HG03460 (cell line): ENCODE data around the gene SLC19A1.

Experiments
- ATAC-seq: cut with Tn5 transposase; IDR thresholded peaks from one replicate; pipeline ENCODE4 v1.9.1; 2021; ENCODE audit not compliant: unreplicated experiment

SLC19A1 gene

GRCh38 chr21:45457161-45457831 is 84.9 kb downstream of the SLC19A1 start:
- ATAC-seq = no peak

- no peak for ATAC-seq
Observed at GRCh38 chr21:45456584-45457160, 85.6 kb downstream of the SLC19A1 start.

GRCh38 chr21:45455674-45456583 is 86.3 kb downstream of the SLC19A1 start:
- ATAC-seq = no peak

- no peak for ATAC-seq
Observed at GRCh38 chr21:45454926-45455673, 87.1 kb downstream of the SLC19A1 start.

GRCh38 chr21:45454060-45454925 is 87.9 kb downstream of the SLC19A1 start:
- no peak for ATAC-seq

GRCh38 chr21:45453308-45453950 is 88.8 kb downstream of the SLC19A1 start:
- no peak for ATAC-seq

GRCh38 chr21:45452696-45453307 is 89.4 kb downstream of the SLC19A1 start:
- ATAC-seq = no peak

- no peak for ATAC-seq
Observed at GRCh38 chr21:45451771-45452182, 90.5 kb downstream of the SLC19A1 start.

GRCh38 chr21:45451091-45451740 is 91.0 kb downstream of the SLC19A1 start:
- no peak for ATAC-seq

- ATAC-seq = no peak
Observed at GRCh38 chr21:45450423-45451090, 91.7 kb downstream of the SLC19A1 start.

- ATAC-seq = no peak
Observed at GRCh38 chr21:45449658-45450422, 92.4 kb downstream of the SLC19A1 start.

GRCh38 chr21:45448810-45449657 is 93.2 kb downstream of the SLC19A1 start:
- ATAC-seq = no peak

GRCh38 chr21:45448283-45448809 is 93.9 kb downstream of the SLC19A1 start:
- ATAC-seq = no peak
